HEK293 (cell line): ENCODE results near the gene CREB3L1.

Experiments
- BCL11B ChIP-seq: fragments of 450-650 bp; formaldehyde crosslinking; IDR thresholded peaks from 2 replicates; pipeline ENCODE4 v1.5.1; 2016; ENCODE audit warnings: low read depth, missing biosample characterization, missing genetic modification characterization
- CTCF ChIP-seq: fragments of 450-650 bp; formaldehyde crosslinking; IDR thresholded peaks from 2 replicates; pipeline ENCODE4 v1.5.1; 2016; ENCODE audit warnings: missing biosample characterization, missing genetic modification characterization
- ELK4 ChIP-seq: IDR thresholded peaks from 2 replicates; pipeline ENCODE4 v1.6.1; 2011; ENCODE audit warnings: mild to moderate bottlenecking, low read depth, low read length, borderline replicate concordance
- GLI2 ChIP-seq: fragments of 450-650 bp; formaldehyde crosslinking; IDR thresholded peaks from 2 replicates; pipeline ENCODE4; 2017; ENCODE audit warnings: missing biosample characterization, missing genetic modification characterization, low read depth, borderline replicate concordance
- INSM2 ChIP-seq: fragments of 450-650 bp; formaldehyde crosslinking; IDR thresholded peaks from 2 replicates; pipeline ENCODE4 v1.5.1; 2016; ENCODE audit warnings: missing biosample characterization, missing genetic modification characterization
- MYNN ChIP-seq: fragments of 450-650 bp; formaldehyde crosslinking; IDR thresholded peaks from 2 replicates; pipeline ENCODE4 v1.5.1; 2016; ENCODE audit warnings: missing biosample characterization, missing genetic modification characterization, borderline replicate concordance
- REST ChIP-seq: fragments of 450-650 bp; formaldehyde crosslinking; IDR thresholded peaks from 2 replicates; pipeline ENCODE4 v1.5.1; 2016; ENCODE audit warnings: missing biosample characterization, missing genetic modification characterization
- SP3 ChIP-seq: fragments of 450-650 bp; formaldehyde crosslinking; IDR thresholded peaks from 2 replicates; pipeline ENCODE4 v1.5.1; 2016; ENCODE audit warnings: missing biosample characterization, missing genetic modification characterization
- WT1 ChIP-seq: fragments of 450-650 bp; formaldehyde crosslinking; IDR thresholded peaks from 2 replicates; pipeline ENCODE4 v1.5.1; 2016; ENCODE audit warnings: missing biosample characterization, missing genetic modification characterization
- ZBTB1 ChIP-seq: fragments of 450-650 bp; formaldehyde crosslinking; IDR thresholded peaks from 2 replicates; pipeline ENCODE4 v1.5.1; 2016; ENCODE audit warnings: missing biosample characterization, missing genetic modification characterization
- ZBTB49 ChIP-seq: fragments of 450-650 bp; formaldehyde crosslinking; IDR thresholded peaks from 2 replicates; pipeline ENCODE4 v1.5.1; 2016; ENCODE audit warnings: missing biosample characterization, missing genetic modification characterization, low read depth
- ZNF138 ChIP-seq: fragments of 450-650 bp; formaldehyde crosslinking; IDR thresholded peaks from 2 replicates; pipeline ENCODE4 v1.5.1; 2016; ENCODE audit warnings: missing biosample characterization, missing genetic modification characterization, borderline replicate concordance
- ZNF140 ChIP-seq: fragments of 450-650 bp; formaldehyde crosslinking; IDR thresholded peaks from 2 replicates; pipeline ENCODE4 v1.5.1; 2016; ENCODE audit warnings: missing biosample characterization, missing genetic modification characterization
- ZNF169 ChIP-seq: fragments of 450-650 bp; formaldehyde crosslinking; IDR thresholded peaks from 2 replicates; pipeline ENCODE4 v1.5.1; 2016; ENCODE audit warnings: missing biosample characterization, missing genetic modification characterization
- ZNF211 ChIP-seq: fragments of 450-650 bp; formaldehyde crosslinking; IDR thresholded peaks from 2 replicates; pipeline ENCODE4 v1.5.1; 2016; ENCODE audit warnings: low read depth, missing biosample characterization, missing genetic modification characterization
- ZNF24 ChIP-seq: fragments of 450-650 bp; formaldehyde crosslinking; IDR thresholded peaks from 2 replicates; pipeline ENCODE4 v1.5.1; 2016; ENCODE audit warnings: missing biosample characterization, missing genetic modification characterization
- ZNF248 ChIP-seq: fragments of 450-650 bp; formaldehyde crosslinking; IDR thresholded peaks from 2 replicates; pipeline ENCODE4 v1.5.1; 2017; ENCODE audit warnings: missing biosample characterization, missing genetic modification characterization
- ZNF280D ChIP-seq: fragments of 450-650 bp; formaldehyde crosslinking; IDR thresholded peaks from 2 replicates; pipeline ENCODE4 v1.5.1; 2016; ENCODE audit warnings: missing biosample characterization, missing genetic modification characterization
- ZNF302 ChIP-seq: fragments of 450-650 bp; formaldehyde crosslinking; IDR thresholded peaks from 2 replicates; pipeline ENCODE4 v1.5.1; 2016; ENCODE audit warnings: missing biosample characterization, missing genetic modification characterization, low read depth
- ZNF426 ChIP-seq: fragments of 450-650 bp; formaldehyde crosslinking; IDR thresholded peaks from 2 replicates; pipeline ENCODE4 v1.5.1; 2017; ENCODE audit warnings: missing biosample characterization, missing genetic modification characterization, mild to moderate bottlenecking, inconsistent platforms, moderate library complexity
- ZNF510 ChIP-seq: fragments of 450-650 bp; formaldehyde crosslinking; IDR thresholded peaks from 2 replicates; pipeline ENCODE4 v1.5.1; 2018; ENCODE audit warnings: mild to moderate bottlenecking, missing genetic modification characterization, missing biosample characterization; ENCODE audit not compliant: insufficient replicate concordance
- ZNF521 ChIP-seq: fragments of 450-650 bp; formaldehyde crosslinking; IDR thresholded peaks from 2 replicates; pipeline ENCODE4 v1.5.1; 2017; ENCODE audit warnings: missing biosample characterization, mild to moderate bottlenecking, missing genetic modification characterization
- ZNF596 ChIP-seq: fragments of 450-650 bp; IDR thresholded peaks from 2 replicates; pipeline ENCODE4 v1.5.0; 2018; ENCODE audit warnings: missing biosample characterization, mild to moderate bottlenecking, missing genetic modification characterization, moderate library complexity
- ZNF621 ChIP-seq: fragments of 450-650 bp; formaldehyde crosslinking; IDR thresholded peaks from 2 replicates; pipeline ENCODE4 v1.5.1; 2017; ENCODE audit warnings: missing biosample characterization, missing genetic modification characterization
- ZNF623 ChIP-seq: fragments of 450-650 bp; formaldehyde crosslinking; IDR thresholded peaks from 2 replicates; pipeline ENCODE4 v1.5.1; 2016; ENCODE audit warnings: missing biosample characterization, missing genetic modification characterization
- ZNF664 ChIP-seq: fragments of 450-650 bp; formaldehyde crosslinking; IDR thresholded peaks from 2 replicates; pipeline ENCODE4 v1.5.1; 2016; ENCODE audit warnings: missing biosample characterization, missing genetic modification characterization

The CREB3L1 gene

GRCh38 chr11:46352063-46352841 is 74.8 kb downstream of the CREB3L1 start (continued):
- TF ChIP-seq ZNF596 (tag by site-specific recombination) (no peak), ZNF211 (tag by site-specific recombination) (no peak), ZNF138 (tag by site-specific recombination) (no peak), CTCF (tag by site-specific recombination) (peak; percentile 70), ZNF302 (tag by site-specific recombination) (no peak), ZNF169 (no peak), WT1 (tag by site-specific recombination) (no peak), ZNF623 (tag by site-specific recombination) (no peak), ZBTB49 (no peak), GLI2 (no peak), MYNN (no peak), SP3 (tag by site-specific recombination) (peak; percentile 26; the same call in 1 of the 2 replicates), ZBTB1 (no peak), ZNF521 (tag by site-specific recombination) (no peak), ZNF664 (no peak), INSM2 (no peak), ZNF140 (no peak), ELK4 (no peak), ZNF426 (tag by site-specific recombination) (no peak), REST (tag by site-specific recombination) (no peak), ZNF280D (no peak), ZNF510 (tag by site-specific recombination) (no peak), BCL11B (tag by site-specific recombination) (no peak), ZNF248 (tag by site-specific recombination) (no peak), ZNF24 (tag by site-specific recombination) (no peak), ZNF621 (tag by site-specific recombination) (no peak)
